Mesothelial cell of epicardium (in vitro differentiated cells): ENCODE results near the gene RAB5B. TPM values are rescaled to one million over a fixed set of nuclear protein-coding genes. Genes with fewer than 3 reads are reported as not detected.
"Not testable (repeated sequence)": the region's sequence is repeated elsewhere in the genome, so short reads cannot be mapped to it uniquely, and the experiment has no call there.

Source experiments
- DNase-seq, 2 experiments: peaks; one replicate each; pipeline ENCODE4 v3.0.0; 2021; ENCODE audit warnings: low spot score in 2 of 2; ENCODE audit not compliant: unreplicated experiment in 2 of 2
- H3K27ac Mint-ChIP-seq: 2 replicates; pipeline ENCODE4 v1.8.0; 2021; ENCODE audit warnings: mixed read lengths
- H3K27me3 Mint-ChIP-seq: 2 replicates; pipeline ENCODE4 v1.8.0; 2021; ENCODE audit warnings: low read depth, mixed read lengths
- H3K36me3 Mint-ChIP-seq: 2 replicates; pipeline ENCODE4 v1.8.0; 2021; ENCODE audit warnings: mixed read lengths
- H3K4me1 Mint-ChIP-seq: 2 replicates; pipeline ENCODE4 v1.8.0; 2021; ENCODE audit warnings: mixed read lengths
- H3K4me3 Mint-ChIP-seq: 2 replicates; pipeline ENCODE4 v1.8.0; 2021; ENCODE audit warnings: mild to moderate bottlenecking, moderate library complexity, mixed read lengths
- H3K9me3 Mint-ChIP-seq: 2 replicates; pipeline ENCODE4 v1.8.0; 2021; ENCODE audit warnings: mixed read lengths
- CTCF ChIP-seq: fragments of 200-600 bp; sonication (generic); IDR thresholded peaks from one replicate; pipeline ENCODE4 v1.5.0; 2021; ENCODE audit warnings: antibody characterized with exemption; ENCODE audit not compliant: unreplicated experiment
- total RNA-seq: library from RNA; stranded (reverse); gene quantifications from 3 replicates; pipeline ENCODE4 v1.2.1, GENCODE V29; 2021

Gene RAB5B
- total RNA-seq, 1 donor from 2014 or later, result 101 TPM

- no peak for TF ChIP-seq CTCF
- Mint-ChIP-seq H3K4me3 (peak overlapping the region; percentile 98), H3K27me3 (no peaks in the 10 kb centered on the region), H3K27ac (peak overlapping the region; percentile 95), H3K4me1 (peaks cover 11% of the 10 kb centered on the region), H3K9me3 (no peaks in the 10 kb centered on the region), H3K36me3 (peaks cover 18% of the 10 kb centered on the region)
- DNase-seq, result no peak
Measured at GRCh38 chr12:55997535-55997859, 23.6 kb downstream of the RAB5B start.

DNA sequence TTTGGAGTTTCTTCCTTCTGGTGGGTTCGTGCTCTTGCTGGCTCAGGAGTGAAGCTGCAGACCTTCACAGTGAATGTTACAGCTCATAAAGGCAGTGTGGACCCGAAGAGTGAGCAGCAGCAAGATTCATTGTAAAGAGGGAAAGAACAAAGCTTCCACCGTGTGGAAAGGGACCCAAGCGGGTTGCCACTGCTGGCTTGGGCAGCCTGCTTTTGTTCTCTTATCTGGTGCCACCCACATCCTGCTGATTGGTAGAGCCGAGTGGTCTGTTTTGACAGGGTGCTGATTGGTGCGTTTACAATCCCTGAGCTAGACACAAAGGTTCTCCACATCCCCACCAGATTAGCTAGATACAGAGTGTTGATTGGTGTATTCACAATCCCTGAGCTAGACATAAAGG lies 25.6 kb downstream of the RAB5B start:
- H3K9me3 Mint-ChIP-seq, H3K27ac Mint-ChIP-seq, DNase-seq, H3K27me3 Mint-ChIP-seq: not testable (repeated sequence)
- H3K4me1 Mint-ChIP-seq, result peaks cover 11% of the 10 kb centered on the region
- peaks cover 18% of the 10 kb centered on the region for H3K36me3 Mint-ChIP-seq
- H3K4me3 Mint-ChIP-seq, result peak overlapping the region; percentile 32

GRCh38 chr12:55999999-56000540 lies 26.2 kb downstream of the RAB5B start:
- H3K27me3 Mint-ChIP-seq, H3K27ac Mint-ChIP-seq, H3K9me3 Mint-ChIP-seq, DNase-seq, H3K4me3 Mint-ChIP-seq: not testable (repeated sequence)
- H3K36me3 Mint-ChIP-seq, result peaks cover 21% of the 10 kb centered on the region
- H3K4me1 Mint-ChIP-seq, result peaks cover 11% of the 10 kb centered on the region

GRCh38 chr12:56001487-56002100 lies 27.7 kb downstream of the RAB5B start:
- Mint-ChIP-seq H3K4me3 (no peak overlapping the region), H3K27ac (no peak overlapping the region)

DNA sequence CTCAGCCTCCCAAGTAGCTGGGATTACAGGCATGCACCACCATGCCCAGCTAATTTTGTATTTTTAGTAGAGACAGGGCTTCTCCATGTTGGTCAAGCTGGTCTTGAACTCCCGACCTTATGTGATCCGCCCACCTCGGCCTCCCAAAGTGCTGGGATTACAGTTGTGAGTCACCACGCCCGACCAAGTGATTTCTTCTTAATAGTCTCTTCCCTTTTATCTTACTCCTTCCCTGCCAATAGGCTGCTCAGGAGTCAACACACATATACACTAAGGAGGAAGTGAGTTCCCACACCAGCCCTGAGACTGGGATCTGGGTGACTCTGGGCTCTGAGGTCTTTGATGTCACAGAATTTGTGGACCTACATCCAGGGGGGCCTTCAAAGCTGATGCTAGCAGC lies 29.5 kb downstream of the RAB5B start:
- H3K36me3 Mint-ChIP-seq, result peaks cover 21% of the 10 kb centered on the region
- not testable (repeated sequence) for H3K4me3 Mint-ChIP-seq, H3K27me3 Mint-ChIP-seq, DNase-seq, H3K27ac Mint-ChIP-seq, H3K9me3 Mint-ChIP-seq
- H3K4me1 Mint-ChIP-seq, result peaks cover 11% of the 10 kb centered on the region

More at GRCh38 chr12:56001487-56002100, 27.7 kb downstream of the RAB5B start:
- no peak for DNase-seq
- Mint-ChIP-seq H3K27me3 (no peaks in the 10 kb centered on the region), H3K9me3 (no peaks in the 10 kb centered on the region), H3K4me1 (peaks cover 11% of the 10 kb centered on the region), H3K36me3 (peaks cover 21% of the 10 kb centered on the region)
- no peak for TF ChIP-seq CTCF

DNA sequence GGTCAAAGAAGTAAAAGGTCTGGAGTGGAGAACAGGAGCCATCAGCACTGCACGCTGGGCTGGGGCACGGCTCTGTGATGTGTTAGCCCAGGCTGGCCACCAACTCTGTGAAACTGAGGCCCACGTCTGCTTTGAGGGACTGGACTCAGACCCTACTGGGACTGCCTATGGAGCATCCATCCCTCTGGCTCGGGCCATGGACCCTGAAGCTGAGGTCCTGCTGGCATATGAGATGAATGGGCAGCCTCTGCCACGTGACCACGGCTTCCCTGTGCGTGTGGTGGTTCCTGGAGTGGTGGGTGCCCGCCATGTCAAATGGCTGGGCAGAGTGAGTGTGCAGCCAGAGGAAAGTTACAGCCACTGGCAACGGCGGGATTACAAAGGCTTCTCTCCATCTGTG lies 30.3 kb downstream of the RAB5B start:
- DNase-seq, result no peak
- no peak overlapping the region for H3K27ac Mint-ChIP-seq
- no peak for TF ChIP-seq CTCF
- no peak overlapping the region for H3K4me3 Mint-ChIP-seq
- H3K27me3 Mint-ChIP-seq, result no peaks in the 10 kb centered on the region
- H3K9me3 Mint-ChIP-seq, result no peaks in the 10 kb centered on the region
- H3K36me3 Mint-ChIP-seq, result peaks cover 21% of the 10 kb centered on the region
- H3K4me1 Mint-ChIP-seq, result peaks cover 15% of the 10 kb centered on the region

GRCh38 chr12:56007564-56008559 lies 34.0 kb downstream of the RAB5B start:
- no peaks in the 10 kb centered on the region for H3K27me3 Mint-ChIP-seq
- no peaks in the 10 kb centered on the region for H3K9me3 Mint-ChIP-seq

More at GRCh38 chr12:56007564-56008559, 34.0 kb downstream of the RAB5B start:
- Mint-ChIP-seq H3K27ac (peak overlapping the region; percentile 94), H3K4me1 (peaks cover 31% of the 10 kb centered on the region), H3K4me3 (peak overlapping the region; percentile 72), H3K36me3 (peaks cover 14% of the 10 kb centered on the region)
- no peak for TF ChIP-seq CTCF
- peak; percentile 77 to 78 for DNase-seq
